Measurements from ENCODE around the gene RGS6. TPM values are rescaled to one million over a fixed set of nuclear protein-coding genes. Genes with fewer than 3 reads are reported as not detected.
A peak's percentile ranks its signal among the peaks of the same experiment; 100 is the strongest.

RGS6 gene
- total and polyA plus RNA-seq, 7 donors = 0.79 to 8.0 (median 1.6) TPM; not detected in 2

- H3K4me3 ChIP-seq = no peak overlapping the region
- H3K36me3 ChIP-seq = no peaks in the 10 kb centered on the region
- WGBS, 2 donors = 51 to 68% methylated on average over 2 of the region's 2 CpGs
- H3K27ac ChIP-seq = no peak overlapping the region
- no peaks in the 10 kb centered on the region for H3K9me3 ChIP-seq
- intact Hi-C loops (cut with DNase I) = no loop called here
- H3K4me1 ChIP-seq = peaks cover 0 to 26% (median 20%) of the 10 kb centered on the region in 4 donors
- TF ChIP-seq POLR2AphosphoS5 (IDR thresholded peaks at IDR 0.05) = no peak
- no peak for TF ChIP-seq EP300 (IDR thresholded peaks at IDR 0.05)
- TF ChIP-seq CTCF (IDR thresholded peaks at IDR 0.05) = no peak
- TF ChIP-seq POLR2A (IDR thresholded peaks at IDR 0.05) = no peak
- no peak for DNase-seq
- H3K27me3 ChIP-seq = no peaks in the 10 kb centered on the region
Observed at GRCh38 chr14:72183631-72184030, 251.4 kb downstream of the RGS6 start.

GRCh38 chr14:72186523-72186922 is 254.3 kb downstream of the RGS6 start:
- TF ChIP-seq POLR2A (IDR thresholded peaks at IDR 0.05) (no peak), POLR2AphosphoS5 (IDR thresholded peaks at IDR 0.05) (peak in 3 of 4 donors; percentile 13 to 52 (median 48))
- peaks cover 0 to 26% (median 20%) of the 10 kb centered on the region in 4 donors for H3K4me1 ChIP-seq
- intact Hi-C loops (cut with DNase I) = no loop called here
- no peak overlapping the region for H3K4me3 ChIP-seq
- H3K27ac ChIP-seq = peak overlapping the region in 3 of 4 donors; percentile 21 to 39 (median 26)
- no peak for DNase-seq
- H3K27me3 ChIP-seq = no peaks in the 10 kb centered on the region
- no peaks in the 10 kb centered on the region for H3K36me3 ChIP-seq
- H3K9me3 ChIP-seq = no peaks in the 10 kb centered on the region
- 28 to 44% methylated on average over 3 of the region's 3 CpGs for WGBS, 2 donors

GRCh38 chr14:72196237-72197015 is 264.2 kb downstream of the RGS6 start:
- intact Hi-C loops (cut with DNase I) = no loop called here
- no peaks in the 10 kb centered on the region for H3K9me3 ChIP-seq
- H3K4me1 ChIP-seq = no peaks in the 10 kb centered on the region
- DNase-seq = no peak
- H3K36me3 ChIP-seq = no peaks in the 10 kb centered on the region
- WGBS, 2 donors = 64 to 77% methylated on average over 4 of the region's 4 CpGs
- H3K27me3 ChIP-seq = no peaks in the 10 kb centered on the region
- H3K4me3 ChIP-seq = no peak overlapping the region
- no peak overlapping the region for H3K27ac ChIP-seq
- TF ChIP-seq POLR2AphosphoS5 (IDR thresholded peaks at IDR 0.05) (no peak), POLR2A (IDR thresholded peaks at IDR 0.05) (no peak), CTCF (IDR thresholded peaks at IDR 0.05) (no peak)

GRCh38 chr14:72201645-72202044 is 269.4 kb downstream of the RGS6 start:
- DNase-seq = no peak
- no peaks in the 10 kb centered on the region for H3K4me1 ChIP-seq
- H3K27ac ChIP-seq = no peak overlapping the region
- TF ChIP-seq POLR2AphosphoS5 (IDR thresholded peaks at IDR 0.05) (no peak), POLR2A (IDR thresholded peaks at IDR 0.05) (no peak), EP300 (IDR thresholded peaks at IDR 0.05) (no peak), CTCF (IDR thresholded peaks at IDR 0.05) (no peak)
- intact Hi-C loops (cut with DNase I) = no loop called here
- no peaks in the 10 kb centered on the region for H3K36me3 ChIP-seq
- no peak overlapping the region for H3K4me3 ChIP-seq
- peaks cover 0 to 5% (median 0%) of the 10 kb centered on the region in 4 donors for H3K9me3 ChIP-seq
- H3K27me3 ChIP-seq = no peaks in the 10 kb centered on the region

DNA sequence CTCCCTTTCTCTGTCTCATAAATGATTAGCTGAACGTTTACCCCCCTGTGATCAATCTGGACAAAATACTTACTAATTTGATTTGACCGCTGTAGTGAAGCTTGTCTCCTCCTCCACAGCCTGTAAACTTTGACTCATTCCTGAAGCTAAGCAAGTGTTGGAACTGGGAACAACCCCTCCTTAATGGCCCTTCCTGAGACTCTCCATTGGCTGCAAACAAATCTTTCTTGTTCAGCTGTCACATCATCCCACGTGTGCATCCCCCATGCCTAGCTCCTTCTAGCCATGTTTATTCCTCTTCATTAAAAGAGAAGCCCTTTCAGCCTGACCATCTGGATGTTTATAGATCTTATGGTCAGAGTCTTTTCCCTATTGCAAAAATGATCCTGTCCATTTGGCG is 281.2 kb downstream of the RGS6 start:
- Histone ChIP-seq H3K4me1 (no peaks in the 10 kb centered on the region), H3K36me3 (no peaks in the 10 kb centered on the region), H3K9me3 (no peaks in the 10 kb centered on the region), H3K27ac (no peak overlapping the region), H3K4me3 (no peak overlapping the region), H3K27me3 (no peaks in the 10 kb centered on the region)
- DNase-seq = no peak
- intact Hi-C loops (cut with DNase I) = no loop called here
- WGBS, 2 donors = 57 to 70% methylated on average over 4 of the region's 4 CpGs
- TF ChIP-seq POLR2A (IDR thresholded peaks at IDR 0.05) (no peak), CTCF (IDR thresholded peaks at IDR 0.05) (no peak), POLR2AphosphoS5 (IDR thresholded peaks at IDR 0.05) (no peak), EP300 (IDR thresholded peaks at IDR 0.05) (no peak)
